ENCODE results near the gene SHROOM2. TPM values are rescaled to one million over a fixed set of nuclear protein-coding genes. Genes with fewer than 3 reads are reported as not detected.

SHROOM2 gene
- total RNA-seq: 1 to 10 TPM in 3 of 4 donors, under 1 TPM in 1; 0.67 to 2.3 (median 1.6) TPM

- no CpG with 5 or more reads among the region's 132 CpGs for WGBS, 2 donors (ENCODE audit: low coverage in 1 of 2)
- no peak for TF ChIP-seq POLR2AphosphoS5 (IDR thresholded peaks at IDR 0.05)
- no peak for TF ChIP-seq POLR2A (IDR thresholded peaks at IDR 0.05)
- TF ChIP-seq EP300 (IDR thresholded peaks at IDR 0.05): no peak
Measured at GRCh38 chrX:9785944-9786797, at the start of gene SHROOM2. TSS of gene SHROOM2 (plus strand) at chrX:9786429. CDS start at chrX:9786546, 117 bp downstream.

GRCh38 chrX:9737363-9737762, 48.9 kb upstream of the SHROOM2 start:
- Histone ChIP-seq H3K9me3 (no peaks in the 10 kb centered on the region), H3K36me3 (no peaks in the 10 kb centered on the region), H3K4me1 (no peaks in the 10 kb centered on the region), H3K27ac (no peak overlapping the region), H3K27me3 (no peaks in the 10 kb centered on the region), H3K4me3 (no peak overlapping the region)
- 60 to 84% methylated on average over 2 to 7 of the region's 7 CpGs for WGBS, 2 donors (ENCODE audit: low coverage in 1 of 2)
- TF ChIP-seq POLR2AphosphoS5 (IDR thresholded peaks at IDR 0.05) (no peak), CTCF (IDR thresholded peaks at IDR 0.05) (no peak), EP300 (IDR thresholded peaks at IDR 0.05) (no peak), POLR2A (IDR thresholded peaks at IDR 0.05) (no peak)
- no peak for ATAC-seq

More at GRCh38 chrX:9785944-9786797, at the start of gene SHROOM2:
- Histone ChIP-seq H3K4me3 (peak within 1 kb of the TSS; percentile 46 to 58), H3K36me3 (no peaks in the 10 kb centered on the region), H3K27me3 (peaks cover 25% of the 10 kb centered on the region), H3K4me1 (peaks cover 0 to 14% (median 0%) of the 10 kb centered on the region in 3 donors), H3K9me3 (no peaks in the 10 kb centered on the region), H3K27ac (no peak within 1 kb of the TSS)
- ATAC-seq: no peak

- TF ChIP-seq EP300 (IDR thresholded peaks at IDR 0.05) (no peak), POLR2AphosphoS5 (IDR thresholded peaks at IDR 0.05) (no peak), POLR2A (IDR thresholded peaks at IDR 0.05) (no peak), CTCF (IDR thresholded peaks at IDR 0.05) (no peak)
- ATAC-seq: no peak
- Histone ChIP-seq H3K4me3 (no peak overlapping the region), H3K27me3 (no peaks in the 10 kb centered on the region), H3K36me3 (no peaks in the 10 kb centered on the region), H3K4me1 (no peaks in the 10 kb centered on the region), H3K27ac (no peak overlapping the region), H3K9me3 (no peaks in the 10 kb centered on the region)
- 31 to 53% methylated on average over 3 of the region's 3 CpGs for WGBS, 2 donors (ENCODE audit: low coverage in 1 of 2)
Measured at GRCh38 chrX:9738151-9738550, 48.1 kb upstream of the SHROOM2 start.

- 75 to 82% methylated on average over 1 to 2 of the region's 5 CpGs for WGBS, 2 donors (ENCODE audit: low coverage in 1 of 2)
- H3K27ac ChIP-seq: no peak overlapping the region
- H3K9me3 ChIP-seq: no peaks in the 10 kb centered on the region
- no peaks in the 10 kb centered on the region for H3K36me3 ChIP-seq
- H3K27me3 ChIP-seq: no peaks in the 10 kb centered on the region
- H3K4me1 ChIP-seq: no peaks in the 10 kb centered on the region
- no peak for TF ChIP-seq EP300 (IDR thresholded peaks at IDR 0.05)
- no peak overlapping the region for H3K4me3 ChIP-seq
- no peak for ATAC-seq
Measured at GRCh38 chrX:9739130-9739529, 47.1 kb upstream of the SHROOM2 start.

GRCh38 chrX:9745417-9746115, 40.7 kb upstream of the SHROOM2 start:
- H3K27me3 ChIP-seq: no peaks in the 10 kb centered on the region
- ATAC-seq: peak; percentile 40
- TF ChIP-seq POLR2A (IDR thresholded peaks at IDR 0.05) (no peak), CTCF (IDR thresholded peaks at IDR 0.05) (no peak), EP300 (IDR thresholded peaks at IDR 0.05) (no peak), POLR2AphosphoS5 (IDR thresholded peaks at IDR 0.05) (no peak)
- no peaks in the 10 kb centered on the region for H3K9me3 ChIP-seq
- no peaks in the 10 kb centered on the region for H3K36me3 ChIP-seq
- H3K4me1 ChIP-seq: no peaks in the 10 kb centered on the region
- H3K27ac ChIP-seq: no peak overlapping the region
- WGBS, 2 donors (ENCODE audit: low coverage in 1 of 2): 62% methylated on average over 2 of the region's 11 CpGs; no CpG with 5 or more reads in 1 of the 2 donors
- H3K4me3 ChIP-seq: no peak overlapping the region

Data from gastroesophageal sphincter (tissue), 4 donors.